SK-N-SH (cell line): Measurements from ENCODE around the gene NUMB. TPM values are rescaled to one million over a fixed set of nuclear protein-coding genes. Genes with fewer than 3 reads are reported as not detected.

ENCODE experiments used
- CTCF ChIA-PET: fragments of 300-600, 350-600 bp; formaldehyde crosslinking; extraction: SDS; loops from one replicate; lab custom pipeline; 2021; lab: Yijun Ruan, JAX
- POLR2A ChIA-PET: fragments of 350-600 bp; sonication (Branson Sonifier 250); formaldehyde crosslinking; extraction: SDS; loops from one replicate; lab custom pipeline; 2020; ENCODE audit warnings: antibody characterized with exemption, inconsistent platforms; lab: Yijun Ruan, JAX
- DNase-seq: peaks from one replicate; pipeline ENCODE4 v3.0.0; 2012
- H2AFZ ChIP-seq: fragments of 200-600 bp; sonication (generic); 2 replicates; pipeline ENCODE4 v1.8.1; 2016; ENCODE audit warnings: antibody characterized with exemption, mild to moderate bottlenecking, low read depth
- H3F3A ChIP-seq: fragments of 200-600 bp; sonication (generic); replicated peaks from 2 replicates; pipeline ENCODE3; 2016; ENCODE audit warnings: antibody characterized with exemption, mild to moderate bottlenecking; ENCODE audit not compliant: insufficient read depth
- H3K27ac ChIP-seq, 2 experiments: fragments of 200-500 bp in 1 of 2; fragments of 200-600 bp in 1 of 2; sonication (Bioruptor generic) in 1 of 2; sonication (generic), shearing (Covaris generic) in 1 of 2; 2 replicates each; pipeline versions ENCODE4 v1.5.1 to v1.6.1; 2014 to 2016; ENCODE audit warnings: low read depth in 2 of 2, inconsistent platforms in 1 of 2, low read length in 1 of 2, mild to moderate bottlenecking in 1 of 2, mixed read lengths in 1 of 2
- H3K27me3 ChIP-seq: fragments of 200-600 bp; sonication (generic), shearing (Covaris generic); 2 replicates; pipeline ENCODE4 v1.6.1; 2016; ENCODE audit warnings: mixed run types; ENCODE audit not compliant: insufficient read depth
- H3K36me3 ChIP-seq, 2 experiments: fragments of 200-500 bp in 1 of 2; fragments of 200-600 bp in 1 of 2; sonication (Bioruptor generic) in 1 of 2; sonication (generic) in 1 of 2; replicated peaks in 1 of 2; 2 replicates each; pipeline versions ENCODE3 to v1.5.1; 2014 to 2016; ENCODE audit warnings: low read length in 1 of 2, mild to moderate bottlenecking in 1 of 2; ENCODE audit not compliant: insufficient read depth in 2 of 2, control insufficient read depth in 1 of 2
- H3K4me1 ChIP-seq, 2 experiments: fragments of 200-500 bp in 1 of 2; fragments of 200-600 bp in 1 of 2; sonication (Bioruptor generic) in 1 of 2; sonication (generic), shearing (Covaris generic) in 1 of 2; 2 replicates each; pipeline versions ENCODE4 v1.5.1 to v1.6.1; 2014 to 2016; ENCODE audit warnings: low read depth in 1 of 2, low read length in 1 of 2, mixed run types in 1 of 2; ENCODE audit not compliant: insufficient read depth in 2 of 2, control insufficient read depth in 1 of 2
- H3K4me2 ChIP-seq: fragments of 200-600 bp; sonication (generic), shearing (Covaris generic); 2 replicates; pipeline ENCODE4 v1.6.1; 2017; ENCODE audit warnings: mixed run types
- H3K4me3 ChIP-seq, 2 experiments: fragments of 200-500 bp in 1 of 2; fragments of 200-600 bp in 1 of 2; sonication (Bioruptor generic) in 1 of 2; sonication (generic), shearing (Covaris generic) in 1 of 2; 2 replicates each; pipeline versions ENCODE4 v1.5.1 to v1.8.1; 2014 to 2016; ENCODE audit warnings: low read depth in 2 of 2, inconsistent platforms in 1 of 2, low read length in 1 of 2, mild to moderate bottlenecking in 1 of 2, mixed read lengths in 1 of 2, moderate library complexity in 1 of 2
- H3K79me2 ChIP-seq: fragments of 200-600 bp; sonication (generic); 2 replicates; pipeline ENCODE4 v1.8.1; 2017; ENCODE audit warnings: mild to moderate bottlenecking; ENCODE audit not compliant: insufficient read depth
- H3K9ac ChIP-seq: fragments of 200-600 bp; sonication (generic); 2 replicates; pipeline ENCODE4 v1.6.1; 2017; ENCODE audit warnings: mixed run types
- H3K9me2 ChIP-seq: fragments of 200-600 bp; sonication (generic); 2 replicates; pipeline ENCODE4 v1.6.1; 2017; ENCODE audit warnings: mixed run types
- H3K9me3 ChIP-seq: fragments of 200-600 bp; sonication (generic); 2 replicates; pipeline ENCODE4 v1.6.1; 2017; ENCODE audit warnings: mixed run types, mild to moderate bottlenecking, moderate library complexity
- H4K20me1 ChIP-seq: fragments of 200-600 bp; sonication (generic); 2 replicates; pipeline ENCODE4 v1.6.1; 2017; ENCODE audit warnings: mild to moderate bottlenecking, mixed run types; ENCODE audit not compliant: insufficient read depth
- CHD2 ChIP-seq: fragments of 150-350 bp; IDR thresholded peaks from 2 replicates; pipeline ENCODE4 v1.6.1; 2018; ENCODE audit warnings: low read length; ENCODE audit not compliant: partially characterized antibody
- CTCF ChIP-seq: fragments of 200-600 bp; sonication (generic); IDR thresholded peaks from 2 replicates; pipeline ENCODE4 v1.6.1; 2017; ENCODE audit warnings: antibody characterized with exemption, mild to moderate bottlenecking, moderate library complexity
- ELF1 ChIP-seq: IDR thresholded peaks from 2 replicates; pipeline ENCODE4 v1.4.0; 2012
- FOXJ3 ChIP-seq: sonication (generic); formaldehyde crosslinking; IDR thresholded peaks from 2 replicates; pipeline ENCODE4 v1.5.1; 2020; ENCODE audit warnings: mild to moderate bottlenecking, missing genetic modification reagents
- MAX ChIP-seq: IDR thresholded peaks from 2 replicates; pipeline ENCODE4 v1.4.0; 2012; ENCODE audit warnings: low read depth
- MEF2A ChIP-seq: IDR thresholded peaks from 2 replicates; pipeline ENCODE4 v1.4.0; 2012; ENCODE audit warnings: low read depth, borderline replicate concordance
- NFIC ChIP-seq: IDR thresholded peaks from 2 replicates; pipeline ENCODE4 v1.4.0; 2012; ENCODE audit warnings: borderline replicate concordance
- NRF1 ChIP-seq: IDR thresholded peaks from 2 replicates; pipeline ENCODE4 v1.6.1; 2012; ENCODE audit warnings: low read depth, mild to moderate bottlenecking, low read length
- PBX3 ChIP-seq: IDR thresholded peaks from 2 replicates; pipeline ENCODE4; 2012
- RCOR1 ChIP-seq: fragments of 150-350 bp; IDR thresholded peaks from 2 replicates; pipeline ENCODE4 v1.6.1; 2017; ENCODE audit warnings: antibody characterized with exemption, low read length
- RFX5 ChIP-seq: IDR thresholded peaks from 2 replicates; pipeline ENCODE4 v1.6.1; 2012; ENCODE audit warnings: mild to moderate bottlenecking, improper control_type of control experiment, low read length
- RXRA ChIP-seq: IDR thresholded peaks from 2 replicates; pipeline ENCODE4 v1.4.0; 2012; ENCODE audit warnings: low read depth, mild to moderate bottlenecking, borderline replicate concordance
- SMC3 ChIP-seq: IDR thresholded peaks from 2 replicates; pipeline ENCODE4 v1.6.1; 2012; ENCODE audit warnings: low read depth, low read length, improper control_type of control experiment
- TAF1 ChIP-seq: IDR thresholded peaks from 2 replicates; pipeline ENCODE4 v1.6.1; 2012; ENCODE audit warnings: low read depth, mild to moderate bottlenecking, low read length, moderate library complexity, borderline replicate concordance
- TCF12 ChIP-seq: IDR thresholded peaks from 2 replicates; pipeline ENCODE4 v1.4.0; 2012
- YY1 ChIP-seq: IDR thresholded peaks from 2 replicates; pipeline ENCODE4 v1.4.0; 2012; ENCODE audit warnings: low read depth, mild to moderate bottlenecking
- ZBTB33 ChIP-seq: IDR thresholded peaks from 2 replicates; pipeline ENCODE4 v1.4.0; 2012; ENCODE audit warnings: low read depth, borderline replicate concordance
- WGBS: methylation state at CpG from one replicate; pipeline ENCODE4 v1.1.6; 2017; ENCODE audit warnings: low lambda C conversion rate; 5-methylcytosine and 5-hydroxymethylcytosine counted together
- polyA plus RNA-seq, 3 experiments: library from polyadenylated mRNA; depleted of rRNA; stranded (reverse); fragments of >200 nt; gene quantifications; 2 replicates each; pipeline ENCODE4 v1.2.3, GENCODE V29; 2012

The NUMB gene
- polyA plus RNA-seq, 1 of the 3 experiments (the other 2 are of a cell fraction): 58.4 TPM

GRCh38 chr14:73234586-73235394 is 223.6 kb downstream of the NUMB start:
- no peak for DNase-seq
- H3K9ac ChIP-seq: no peak overlapping the region
- no peaks in the 10 kb centered on the region for H3K9me3 ChIP-seq
- H3K9me2 ChIP-seq: no peaks in the 10 kb centered on the region
- WGBS: 86% methylated on average over 11 of the region's 11 CpGs
- no peak overlapping the region for H3K27ac ChIP-seq
- ChIA-PET CTCF (interaction anchor here (0.9 kb wide), 2 partner anchors 32 to 176 kb away, joined by 3 read pairs; partner anchors contain the start of gene RBM25), POLR2A (no interaction called here)
- H3F3A ChIP-seq: peaks cover 3% of the 10 kb centered on the region
- no peak overlapping the region for H2AFZ ChIP-seq
- H3K36me3 ChIP-seq: no peaks in the 10 kb centered on the region
- H3K79me2 ChIP-seq: no peaks in the 10 kb centered on the region
- H3K4me2 ChIP-seq: no peak overlapping the region
- TF ChIP-seq RCOR1: no peak
- TF ChIP-seq TCF12: no peak
- no peak for TF ChIP-seq CTCF
- no peak for TF ChIP-seq SMC3
- no peak for TF ChIP-seq FOXJ3 (CRISPR knock-in tag)
- no peak for TF ChIP-seq YY1
- no peak for TF ChIP-seq RFX5
- TF ChIP-seq NRF1: no peak
- no peak for TF ChIP-seq RXRA
- no peak for TF ChIP-seq ELF1
- no peak for TF ChIP-seq NFIC
- TF ChIP-seq CHD2: no peak
- TF ChIP-seq PBX3: no peak
- TF ChIP-seq MAX: no peak
- H3K4me1 ChIP-seq: peaks cover 7 to 14% of the 10 kb centered on the region in 2 experiments; a peak in 3 of 4 replicates
- no peak overlapping the region for H3K4me3 ChIP-seq
- H4K20me1 ChIP-seq: no peaks in the 10 kb centered on the region
- peaks cover 41% of the 10 kb centered on the region for H3K27me3 ChIP-seq

GRCh38 chr14:73234029-73234428 is 224.3 kb downstream of the NUMB start:
- Histone ChIP-seq H3K79me2 (no peaks in the 10 kb centered on the region), H3K9me2 (no peaks in the 10 kb centered on the region), H3F3A (peaks cover 3% of the 10 kb centered on the region)
- no peak for TF ChIP-seq TAF1
- no peak for TF ChIP-seq RCOR1
- TF ChIP-seq MEF2A: no peak
- no peak for TF ChIP-seq ZBTB33
- TF ChIP-seq, all 33 proteins: peak for 0
- Histone ChIP-seq H3K27me3 (peaks cover 41% of the 10 kb centered on the region), H3K9ac (no peak overlapping the region), H3K9me3 (no peaks in the 10 kb centered on the region), H2AFZ (no peak overlapping the region), H3K4me2 (no peak overlapping the region), H3K4me1 (peaks cover 2 to 11% of the 10 kb centered on the region in 2 experiments; a peak in 2 of 4 replicates), H3K36me3 (no peaks in the 10 kb centered on the region), H3K27ac (no peak overlapping the region), H3K4me3 (no peak overlapping the region), H4K20me1 (no peaks in the 10 kb centered on the region)
- POLR2A ChIA-PET: no interaction called here
- CTCF ChIA-PET: no interaction called here
- DNase-seq: no peak
- 79% methylated on average over 5 of the region's 5 CpGs for WGBS
